Measurements from ENCODE around the gene RAB3C. TPM values are rescaled to one million over a fixed set of nuclear protein-coding genes. Genes with fewer than 3 reads are reported as not detected.

The RAB3C gene
- total and polyA plus RNA-seq, 12 donors, result 0.09 to 22.0 (median 6.1) TPM

GRCh38 chr5:58771796-58772195, 188.9 kb downstream of the RAB3C start:
- intact Hi-C loops (cut with DNase I), result no loop called here
- H3K27me3 ChIP-seq, result no peaks in the 10 kb centered on the region
- TF ChIP-seq POLR2A (IDR thresholded peaks at IDR 0.05) (no peak), CTCF (IDR thresholded peaks at IDR 0.05) (no peak)
- H3K36me3 ChIP-seq (replicated peaks in 1 of 2), result no peaks in the 10 kb centered on the region
- H3K4me3 ChIP-seq, result no peak overlapping the region
- no peaks in the 10 kb centered on the region for H3K9me3 ChIP-seq (replicated peaks in 1 of 3)
- DNase-seq, result no peak
- 60 to 68% (median 65%) methylated on average over 2 of the region's 2 CpGs for WGBS, 4 donors
- no peaks in the 10 kb centered on the region for H3K4me1 ChIP-seq (replicated peaks in 1 of 2)
- no peak overlapping the region for H3K27ac ChIP-seq

- TF ChIP-seq POLR2A (IDR thresholded peaks at IDR 0.05) (no peak), CTCF (IDR thresholded peaks at IDR 0.05) (no peak)
- WGBS, 4 donors, result 13 to 24% (median 19%) methylated on average over 2 of the region's 2 CpGs
- H3K36me3 ChIP-seq (replicated peaks in 1 of 2), result no peaks in the 10 kb centered on the region
- no peaks in the 10 kb centered on the region for H3K4me1 ChIP-seq (replicated peaks in 1 of 2)
- no peaks in the 10 kb centered on the region for H3K9me3 ChIP-seq (replicated peaks in 1 of 3)
- H3K27me3 ChIP-seq, result no peaks in the 10 kb centered on the region
- peak; percentile 42 to 80 (median 63) for DNase-seq
- no peak overlapping the region for H3K4me3 ChIP-seq
- no peak overlapping the region for H3K27ac ChIP-seq
- intact Hi-C loops (cut with DNase I), result no loop called here
Observed at GRCh38 chr5:58773744-58774441, 191.0 kb downstream of the RAB3C start.

GRCh38 chr5:58774937-58775336, 192.1 kb downstream of the RAB3C start:
- WGBS, 4 donors, result 74 to 94% (median 79%) methylated on average over 2 of the region's 2 CpGs
- no peaks in the 10 kb centered on the region for H3K9me3 ChIP-seq (replicated peaks in 1 of 3)
- no peak overlapping the region for H3K27ac ChIP-seq
- intact Hi-C loops (cut with DNase I), result no loop called here
- no peaks in the 10 kb centered on the region for H3K4me1 ChIP-seq (replicated peaks in 1 of 2)
- no peak for DNase-seq
- no peaks in the 10 kb centered on the region for H3K27me3 ChIP-seq
- no peaks in the 10 kb centered on the region for H3K36me3 ChIP-seq (replicated peaks in 1 of 2)
- H3K4me3 ChIP-seq, result no peak overlapping the region
- no peak for TF ChIP-seq CTCF (IDR thresholded peaks at IDR 0.05)
- no peak for TF ChIP-seq POLR2A (IDR thresholded peaks at IDR 0.05)

- WGBS, 4 donors, result 74 to 87% (median 79%) methylated on average over 2 of the region's 2 CpGs
- H3K36me3 ChIP-seq (replicated peaks in 1 of 2), result no peaks in the 10 kb centered on the region
Observed at GRCh38 chr5:58775701-58776262, 192.9 kb downstream of the RAB3C start.

More at GRCh38 chr5:58775701-58776262, 192.9 kb downstream of the RAB3C start:
- intact Hi-C loops (cut with DNase I), result no loop called here
- TF ChIP-seq CTCF (IDR thresholded peaks at IDR 0.05) (no peak), POLR2A (IDR thresholded peaks at IDR 0.05) (no peak)
- H3K27me3 ChIP-seq, result no peaks in the 10 kb centered on the region
- H3K4me3 ChIP-seq, result no peak overlapping the region
- no peaks in the 10 kb centered on the region for H3K4me1 ChIP-seq (replicated peaks in 1 of 2)
- no peak overlapping the region for H3K27ac ChIP-seq
- no peak for DNase-seq
- no peaks in the 10 kb centered on the region for H3K9me3 ChIP-seq (replicated peaks in 1 of 3)
